Measurements from ENCODE around the gene MAFB.

MAFB gene

GRCh38 chr20:40691566-40692239 is 2.7 kb upstream of the MAFB start:
- TF ChIP-seq ZNF274 (IDR thresholded peaks at IDR 0.05; ENCODE audit: low read depth, low read length): no peak
- no peak overlapping the region for H3K4me3 ChIP-seq (ENCODE audit: low read length)

GRCh38 chr20:40690836-40691565 is 2.0 kb upstream of the MAFB start:
- no peak overlapping the region for H3K4me3 ChIP-seq (ENCODE audit: low read length)
- no peak for TF ChIP-seq ZNF274 (IDR thresholded peaks at IDR 0.05; ENCODE audit: low read depth, low read length)

DNA sequence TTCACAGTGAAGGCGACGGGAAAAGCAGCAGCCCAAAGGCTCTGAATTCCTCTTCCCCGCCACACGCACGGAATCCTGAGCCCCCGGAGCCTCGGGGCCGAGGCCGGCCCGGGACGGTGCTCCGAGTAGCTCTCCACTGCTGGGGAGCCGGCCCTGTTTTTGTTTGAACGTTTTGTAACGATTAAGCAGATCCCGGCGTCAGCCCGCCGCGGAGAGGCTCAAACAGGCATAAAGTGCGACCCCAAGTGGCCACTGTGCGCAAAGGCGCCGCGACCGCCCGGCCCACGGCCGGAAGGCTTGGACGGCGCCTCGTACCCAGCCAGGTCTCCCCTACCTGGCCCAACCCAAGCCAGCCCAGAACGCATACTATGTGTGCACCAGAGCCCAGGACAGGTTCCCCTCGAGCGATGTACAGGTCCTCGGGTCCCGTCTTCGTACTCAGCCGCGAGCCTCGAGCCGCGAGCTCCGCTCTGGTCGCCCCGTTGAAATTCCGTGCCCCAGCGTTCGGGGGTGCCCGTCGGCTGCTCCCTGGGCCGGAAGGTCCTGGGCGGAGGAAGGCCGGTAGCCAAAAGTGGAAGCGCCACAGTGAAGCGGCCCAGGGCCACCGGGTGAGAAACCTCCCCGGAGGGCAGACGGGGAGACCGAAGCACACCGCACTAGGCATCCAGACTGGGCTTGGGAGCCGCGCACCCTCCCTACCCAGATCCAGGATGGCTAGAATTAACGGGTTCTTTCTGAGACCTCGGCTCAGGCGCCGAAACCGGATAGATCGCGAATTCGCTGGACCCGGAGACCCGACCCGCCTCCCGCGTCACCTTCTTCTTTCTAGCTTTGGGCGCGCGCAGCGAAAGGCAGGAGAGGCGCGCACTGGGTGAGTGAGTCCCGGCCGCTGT is 1.2 kb upstream of the MAFB start:
- TF ChIP-seq ZNF274 (IDR thresholded peaks at IDR 0.05; ENCODE audit: low read depth, low read length): no peak
- peak overlapping the region; percentile 14; the same call in 1 of the 2 replicates for H3K4me3 ChIP-seq (ENCODE audit: low read length)

GRCh38 chr20:40688129-40689099 is 622 bp downstream of the MAFB start:
- peak overlapping the region; percentile 14; the same call in 1 of the 2 replicates for H3K4me3 ChIP-seq (ENCODE audit: low read length)

DNA sequence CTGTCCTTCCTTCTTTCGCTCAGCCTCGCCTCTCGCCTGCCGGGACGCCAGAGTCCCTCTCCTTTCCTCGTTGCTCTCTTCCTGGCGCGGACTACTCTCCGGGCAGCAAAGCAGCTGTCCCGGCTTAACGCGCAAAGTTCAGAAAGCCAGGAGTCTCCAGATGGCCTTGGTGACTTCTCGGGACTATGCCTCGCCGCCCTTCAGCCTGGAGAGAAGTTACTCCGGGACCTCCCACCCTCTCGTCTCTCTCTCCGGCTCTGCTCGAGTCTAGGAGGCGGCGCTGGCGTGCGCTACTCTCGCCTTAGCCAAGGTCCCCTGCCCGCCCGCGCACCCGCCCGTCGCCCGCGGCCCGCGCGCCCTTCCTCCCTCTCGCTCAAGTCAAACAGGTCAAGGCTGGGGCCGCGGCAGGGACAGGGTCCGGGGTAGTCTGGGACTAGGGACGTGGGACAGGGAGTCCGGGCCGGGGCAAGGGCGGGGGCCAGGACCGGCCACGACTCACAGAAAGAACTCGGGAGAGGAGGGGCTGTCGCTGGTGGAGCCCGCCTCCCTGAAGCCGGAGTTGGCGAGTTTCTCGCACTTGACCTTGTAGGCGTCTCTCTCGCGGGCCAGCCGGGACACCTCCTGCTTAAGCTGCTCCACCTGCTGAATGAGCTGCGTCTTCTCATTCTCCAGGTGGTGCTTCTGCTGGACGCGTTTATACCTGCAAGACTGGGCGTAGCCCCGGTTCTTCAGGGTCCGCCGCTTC is 1.5 kb downstream of the MAFB start:
- TF ChIP-seq ZNF274 (IDR thresholded peaks at IDR 0.05; ENCODE audit: low read depth, low read length): no peak
- H3K4me3 ChIP-seq (ENCODE audit: low read length): no peak overlapping the region

More at GRCh38 chr20:40688129-40689099, 622 bp downstream of the MAFB start:
- TF ChIP-seq ZNF274 (IDR thresholded peaks at IDR 0.05; ENCODE audit: low read depth, low read length): no peak

GRCh38 chr20:40686893-40687292 is 2.1 kb downstream of the MAFB start:
- no peak for TF ChIP-seq ZNF274 (IDR thresholded peaks at IDR 0.05; ENCODE audit: low read depth, low read length)
- H3K4me3 ChIP-seq (ENCODE audit: low read length): no peak overlapping the region

DNA sequence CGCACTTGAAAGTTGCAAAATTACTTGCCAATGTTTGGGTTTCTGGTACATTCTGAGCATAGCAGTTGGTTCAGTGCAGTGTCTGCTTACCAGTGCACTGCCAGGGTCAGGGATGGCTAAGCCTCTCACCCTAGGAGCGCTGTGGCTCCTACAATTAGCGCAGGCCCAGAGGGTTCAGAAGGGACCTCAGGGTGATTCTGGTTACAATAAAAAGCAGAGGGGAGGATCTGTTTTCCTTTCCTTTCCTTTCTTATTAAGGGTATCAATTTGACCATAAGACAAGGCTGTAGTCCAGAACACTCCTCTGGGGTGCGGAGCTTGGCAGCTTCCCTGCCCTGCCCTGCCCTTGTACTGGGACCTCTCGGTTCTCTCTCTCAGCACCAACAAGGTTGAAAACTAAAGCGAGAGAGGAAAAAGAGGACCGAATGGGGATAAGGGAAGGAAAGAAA is 2.6 kb downstream of the MAFB start:
- H3K4me3 ChIP-seq (ENCODE audit: low read length): no peak overlapping the region
- no peak for TF ChIP-seq ZNF274 (IDR thresholded peaks at IDR 0.05; ENCODE audit: low read depth, low read length)

DNA sequence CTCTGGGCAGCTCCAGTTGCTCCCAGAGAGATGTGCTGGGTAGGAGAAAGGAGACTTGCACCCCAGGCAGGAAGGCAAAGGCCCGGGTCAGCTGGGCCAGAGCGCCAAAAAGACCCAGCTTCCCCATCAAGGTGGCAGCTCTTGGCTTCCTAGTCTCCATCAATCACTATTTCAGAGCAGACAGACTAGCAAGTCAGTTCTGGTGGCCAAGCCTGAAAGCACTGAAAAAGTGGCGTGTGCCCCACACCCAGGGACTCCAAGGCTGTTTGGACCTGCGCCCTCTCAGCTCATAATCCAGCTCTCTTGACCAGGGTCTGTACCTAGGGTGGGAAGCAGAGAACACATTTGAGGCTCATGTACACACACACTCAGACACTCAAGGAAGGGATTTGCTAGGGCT is 3.7 kb downstream of the MAFB start:
- H3K4me3 ChIP-seq (ENCODE audit: low read length): no peak overlapping the region
- no peak for TF ChIP-seq ZNF274 (IDR thresholded peaks at IDR 0.05; ENCODE audit: low read depth, low read length)

DNA sequence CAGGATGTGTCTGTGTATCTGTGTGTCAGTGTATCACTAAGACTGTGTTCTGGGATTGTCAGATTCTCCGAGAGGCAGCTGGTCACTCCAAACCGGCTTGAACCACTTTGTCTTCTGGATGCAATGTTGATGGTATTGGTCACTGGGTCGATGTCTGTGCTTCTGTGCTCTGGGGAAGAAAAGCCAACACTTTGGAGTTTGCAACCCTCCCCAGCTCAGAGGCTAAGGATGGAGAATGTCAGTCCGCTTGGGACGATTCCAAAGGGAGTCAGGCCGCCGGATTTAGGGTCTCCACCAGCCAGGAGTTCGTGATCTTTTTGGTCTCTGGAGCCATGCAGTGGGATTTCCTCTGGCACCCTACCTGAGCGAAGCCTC is 5.2 kb downstream of the MAFB start:
- TF ChIP-seq ZNF274 (IDR thresholded peaks at IDR 0.05; ENCODE audit: low read depth, low read length): no peak
- H3K4me3 ChIP-seq (ENCODE audit: low read length): no peak overlapping the region

DNA sequence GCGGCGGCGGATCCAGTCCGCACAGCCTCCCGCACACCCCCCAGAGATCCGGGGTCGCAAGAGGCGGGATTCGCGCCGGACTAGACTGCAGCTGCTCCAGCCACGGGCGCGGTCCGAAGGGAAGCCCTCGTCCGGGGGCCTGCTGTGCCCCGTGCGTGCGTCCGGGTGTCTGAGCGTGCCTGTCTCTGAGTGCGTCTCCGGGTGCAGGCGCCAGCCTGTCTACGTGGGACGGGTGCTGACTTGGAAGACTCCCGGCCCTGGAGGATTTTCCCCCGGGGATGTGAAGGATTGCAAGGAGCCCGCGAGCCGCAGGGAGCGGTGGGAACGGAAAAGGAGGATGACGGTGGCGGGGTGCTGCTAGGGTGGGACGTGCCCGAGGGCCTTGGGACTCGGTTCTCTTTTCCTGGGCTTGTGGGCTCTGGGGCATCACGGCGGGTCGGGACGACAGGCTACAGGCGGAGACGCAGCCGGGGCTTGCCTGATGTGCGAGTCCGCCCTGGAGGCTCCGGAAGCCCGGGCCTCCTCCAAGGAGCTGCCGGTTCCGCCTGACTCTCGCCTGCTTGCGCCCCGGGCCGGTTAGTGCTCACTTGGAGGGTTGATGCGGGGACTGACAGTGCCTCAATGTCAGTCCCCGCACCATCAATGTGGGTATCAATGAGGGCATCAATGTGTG is 5.7 kb downstream of the MAFB start:
- no peak for TF ChIP-seq ZNF274 (IDR thresholded peaks at IDR 0.05; ENCODE audit: low read depth, low read length)
- H3K4me3 ChIP-seq (ENCODE audit: low read length): no peak overlapping the region

- no peak overlapping the region for H3K4me3 ChIP-seq (ENCODE audit: low read length)
- TF ChIP-seq ZNF274 (IDR thresholded peaks at IDR 0.05; ENCODE audit: low read depth, low read length): no peak
These were observed 6.7 kb downstream of the MAFB start for GRCh38 chr20:40682104-40682981.
